Measurements from ENCODE around the gene SLC4A4. TPM values are rescaled to one million over a fixed set of nuclear protein-coding genes. Genes with fewer than 3 reads are reported as not detected.

Gene SLC4A4
- total RNA-seq, 2 experiments from 2014 or later: 3.1 to 3.7 TPM

DNA sequence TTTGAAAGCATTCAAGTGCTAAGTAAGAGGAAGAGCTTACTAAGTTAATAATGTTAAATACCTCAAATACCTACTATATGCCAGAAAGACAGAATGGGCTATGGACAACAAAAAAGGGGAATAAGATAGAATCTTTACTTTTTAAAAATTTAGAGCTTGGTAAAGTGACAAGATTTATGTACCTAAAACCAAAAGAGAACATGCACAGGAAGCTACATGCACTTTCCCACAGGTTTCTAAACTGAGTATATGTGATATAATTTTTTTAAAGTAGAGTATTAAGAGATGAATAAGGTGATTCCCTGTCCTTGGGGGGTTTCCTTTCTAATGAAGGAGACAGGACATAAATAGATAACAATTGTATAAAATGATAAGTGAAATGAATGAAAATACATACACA lies 30.7 kb downstream of the SLC4A4 start:
- Mint-ChIP-seq H3K4me1 (no peaks in the 10 kb centered on the region), H3K9me3 (no peaks in the 10 kb centered on the region), H3K27me3 (peaks cover 5% of the 10 kb centered on the region), H3K36me3 (no peaks in the 10 kb centered on the region), H3K4me3 (no peak overlapping the region), H3K27ac (no peak overlapping the region)
- POLR2A ChIA-PET: no interaction called here
- ATAC-seq (ENCODE audit: low read depth): no peak
- no peak for DNase-seq

DNA sequence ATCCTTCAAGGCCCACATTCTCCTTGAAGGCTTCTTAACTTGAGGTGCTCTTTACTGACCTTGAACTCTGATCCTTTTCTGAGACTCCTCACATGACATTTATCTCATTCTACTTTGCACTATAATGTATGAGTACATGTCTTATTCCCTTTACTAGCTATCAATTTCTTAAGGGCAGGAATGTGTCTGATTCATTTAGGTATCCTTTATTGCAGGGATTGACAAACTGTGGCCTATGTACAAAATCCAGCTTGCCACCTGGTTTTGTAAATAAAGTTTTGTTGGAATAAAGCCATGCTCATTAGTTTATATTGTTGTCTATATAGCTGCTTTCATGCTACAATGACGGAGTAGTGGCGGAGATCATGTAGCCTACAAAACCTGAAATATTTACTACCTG lies 36.7 kb downstream of the SLC4A4 start:
- H3K4me1 Mint-ChIP-seq: no peaks in the 10 kb centered on the region
- no peak for DNase-seq
- no peaks in the 10 kb centered on the region for H3K27me3 Mint-ChIP-seq
- no peaks in the 10 kb centered on the region for H3K9me3 Mint-ChIP-seq
- no peaks in the 10 kb centered on the region for H3K36me3 Mint-ChIP-seq
- no peak for ATAC-seq (ENCODE audit: low read depth)
- H3K27ac Mint-ChIP-seq: no peak overlapping the region
- H3K4me3 Mint-ChIP-seq: no peak overlapping the region
- POLR2A ChIA-PET: no interaction called here

DNA sequence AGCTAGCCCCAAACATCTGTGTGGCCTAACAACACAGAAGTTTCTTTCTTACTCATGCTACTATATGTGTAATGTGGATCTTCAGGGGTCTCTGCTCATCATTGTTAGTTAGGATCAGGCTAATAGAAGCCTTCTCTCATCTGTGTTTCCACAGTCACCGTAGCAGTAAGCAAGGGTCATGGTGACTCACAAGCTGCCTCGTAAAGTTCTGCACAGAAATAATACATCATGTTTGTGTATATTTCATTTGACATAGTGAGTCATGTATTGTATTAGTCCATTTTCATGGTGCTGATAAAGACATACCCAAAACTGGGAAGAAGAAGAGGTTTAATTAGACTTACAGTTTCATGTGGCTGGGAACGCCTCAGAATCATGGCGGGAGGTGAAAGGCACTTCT lies 38.7 kb downstream of the SLC4A4 start:
- no peaks in the 10 kb centered on the region for H3K9me3 Mint-ChIP-seq
- H3K27me3 Mint-ChIP-seq: no peaks in the 10 kb centered on the region
- POLR2A ChIA-PET: no interaction called here
- H3K27ac Mint-ChIP-seq: no peak overlapping the region
- H3K4me1 Mint-ChIP-seq: no peaks in the 10 kb centered on the region
- no peak overlapping the region for H3K4me3 Mint-ChIP-seq
- ATAC-seq (ENCODE audit: low read depth) (no peak), DNase-seq (no peak)
- H3K36me3 Mint-ChIP-seq: no peaks in the 10 kb centered on the region

DNA sequence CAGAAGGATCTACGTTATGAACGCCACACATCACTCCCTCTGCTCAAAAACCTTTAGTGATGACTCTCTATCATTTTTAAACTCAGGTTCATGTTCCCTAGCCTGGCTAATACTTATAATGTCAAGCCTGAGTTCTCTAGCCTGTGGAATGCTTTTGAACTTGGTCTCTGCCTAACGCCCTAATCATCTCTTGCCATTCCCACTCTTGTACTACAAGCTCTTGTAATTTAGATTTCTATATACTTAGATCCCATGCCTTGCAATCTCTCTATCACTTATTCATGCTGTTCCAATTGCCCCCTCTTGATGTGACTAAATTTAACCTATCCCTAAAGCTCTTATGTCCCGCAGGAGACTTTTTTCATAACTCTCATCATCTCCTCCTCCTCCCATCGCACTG lies 40.3 kb downstream of the SLC4A4 start:
- Mint-ChIP-seq H3K27ac (no peak overlapping the region), H3K4me3 (no peak overlapping the region), H3K9me3 (no peaks in the 10 kb centered on the region), H3K36me3 (no peaks in the 10 kb centered on the region), H3K4me1 (no peaks in the 10 kb centered on the region), H3K27me3 (peaks cover 2% of the 10 kb centered on the region)
- POLR2A ChIA-PET: no interaction called here
- no peak for ATAC-seq (ENCODE audit: low read depth)
- DNase-seq: no peak

DNA sequence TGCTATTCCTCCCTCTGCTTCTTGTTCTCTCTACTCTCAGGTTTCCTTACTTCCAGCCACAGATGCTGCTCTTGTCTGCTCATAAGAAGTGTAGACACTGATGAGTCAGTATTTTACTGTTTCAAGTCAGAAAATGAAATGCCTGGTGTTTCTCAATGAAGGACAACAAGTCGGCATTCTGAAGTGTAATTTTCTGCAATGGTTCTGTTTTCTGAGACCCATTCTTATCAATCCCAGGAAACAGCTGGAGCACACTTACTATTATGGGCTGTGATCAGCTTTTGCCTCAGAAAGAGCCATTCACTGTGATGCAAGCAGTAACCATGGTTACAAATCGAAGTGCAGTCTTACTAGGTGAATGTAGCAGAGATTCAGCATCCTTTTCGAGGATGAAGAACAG lies 42.0 kb downstream of the SLC4A4 start:
- Mint-ChIP-seq H3K36me3 (no peaks in the 10 kb centered on the region), H3K4me1 (no peaks in the 10 kb centered on the region), H3K4me3 (no peak overlapping the region), H3K9me3 (no peaks in the 10 kb centered on the region), H3K27me3 (peaks cover 2% of the 10 kb centered on the region), H3K27ac (no peak overlapping the region)
- POLR2A ChIA-PET: no interaction called here
- DNase-seq (no peak), ATAC-seq (ENCODE audit: low read depth) (no peak)

DNA sequence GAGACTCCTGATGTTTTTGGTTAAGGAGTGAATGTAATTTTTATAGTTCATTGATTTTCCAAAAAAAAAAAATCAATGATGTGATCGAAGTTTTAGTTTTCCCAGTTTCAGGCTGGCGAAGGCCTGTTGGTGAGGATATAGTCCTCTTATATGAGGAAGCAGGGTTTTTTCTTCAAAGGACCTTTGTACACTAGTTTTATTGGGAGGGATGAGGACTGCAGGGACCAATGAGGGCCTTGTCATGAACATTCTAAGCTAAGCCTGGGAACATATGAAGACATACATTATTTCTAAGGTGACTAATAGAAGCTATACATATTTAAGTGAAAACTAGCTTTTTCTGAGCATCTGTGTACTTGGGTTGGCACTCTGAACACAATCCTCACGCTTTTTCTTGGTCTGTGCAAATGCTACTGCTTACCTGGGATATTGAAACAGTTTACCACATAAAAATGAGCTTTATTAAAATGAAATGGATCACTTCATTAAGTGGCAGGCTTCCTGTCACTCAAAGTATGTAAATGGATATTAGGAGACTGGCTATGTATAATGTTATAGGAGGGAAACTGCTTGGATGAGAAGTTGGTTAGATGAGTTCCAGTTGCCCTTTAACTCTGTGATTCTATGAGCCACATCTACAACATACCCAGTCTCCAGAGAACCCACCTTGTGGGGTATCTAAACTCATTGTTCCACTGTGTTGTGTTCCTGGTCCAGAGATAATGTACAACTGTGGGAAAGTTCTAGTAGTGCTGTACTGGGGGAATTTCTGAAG lies 43.5 kb downstream of the SLC4A4 start:
- Mint-ChIP-seq H3K4me1 (no peaks in the 10 kb centered on the region), H3K4me3 (no peak overlapping the region), H3K27ac (no peak overlapping the region), H3K27me3 (peaks cover 3% of the 10 kb centered on the region), H3K9me3 (no peaks in the 10 kb centered on the region), H3K36me3 (no peaks in the 10 kb centered on the region)
- ATAC-seq (ENCODE audit: low read depth): no peak
- DNase-seq: no peak
- POLR2A ChIA-PET: no interaction called here

DNA sequence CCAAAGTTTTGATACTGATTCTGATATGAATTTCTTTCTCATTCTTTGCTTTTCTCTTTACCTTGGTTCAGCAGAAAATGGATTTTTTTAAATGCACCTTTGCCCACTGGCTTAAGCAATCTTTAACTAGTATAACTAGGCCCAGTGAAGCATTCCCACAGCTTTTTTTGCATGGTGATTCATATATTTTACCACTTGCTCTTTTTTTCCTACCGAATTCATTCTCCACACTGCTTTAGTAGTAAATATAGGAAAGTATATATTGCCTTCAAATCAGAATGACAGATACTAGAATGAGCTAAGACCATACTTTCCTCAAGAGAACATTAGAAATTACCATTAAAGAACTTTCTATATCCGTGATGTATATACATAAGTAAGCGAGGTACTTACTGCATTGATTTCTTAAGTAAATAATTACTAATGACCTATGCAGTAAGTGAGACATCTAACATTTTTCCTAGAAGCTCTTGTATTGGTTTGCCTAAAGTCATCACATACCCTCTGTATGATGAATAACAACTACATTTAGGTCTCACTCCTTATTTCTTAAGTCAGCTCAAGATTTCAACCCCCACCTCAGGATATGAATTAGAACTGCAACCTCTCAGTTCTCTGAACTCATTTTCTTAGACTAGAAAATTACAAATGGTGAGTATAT lies 44.2 kb downstream of the SLC4A4 start:
- ATAC-seq (ENCODE audit: low read depth) (no peak), DNase-seq (no peak)
- Mint-ChIP-seq H3K27me3 (peaks cover 3% of the 10 kb centered on the region), H3K4me3 (no peak overlapping the region), H3K36me3 (no peaks in the 10 kb centered on the region), H3K9me3 (no peaks in the 10 kb centered on the region), H3K27ac (no peak overlapping the region), H3K4me1 (no peaks in the 10 kb centered on the region)
- POLR2A ChIA-PET: no interaction called here

DNA sequence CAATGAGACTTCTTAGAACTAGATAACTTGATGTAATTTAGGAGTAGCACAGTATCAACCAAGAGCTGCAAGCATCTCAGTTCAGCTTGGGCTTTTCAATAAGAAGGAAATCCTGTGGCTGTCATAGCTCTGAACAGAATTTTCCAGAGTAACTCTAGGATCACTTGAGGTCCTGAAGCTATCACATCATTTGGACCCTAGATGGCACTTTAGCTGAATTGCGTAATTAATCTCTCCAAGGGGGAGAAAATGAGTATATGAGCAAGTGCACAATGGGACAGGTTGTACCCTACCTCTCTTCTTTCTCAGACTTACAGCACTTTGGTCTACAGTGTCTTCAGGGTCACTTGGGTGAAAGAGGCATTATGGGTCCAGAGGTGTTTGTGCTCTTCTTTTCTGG lies 45.2 kb downstream of the SLC4A4 start:
- peaks cover 3% of the 10 kb centered on the region for H3K27me3 Mint-ChIP-seq
- H3K27ac Mint-ChIP-seq: no peak overlapping the region
- H3K4me3 Mint-ChIP-seq: no peak overlapping the region
- H3K9me3 Mint-ChIP-seq: no peaks in the 10 kb centered on the region
- ATAC-seq (ENCODE audit: low read depth) (no peak), DNase-seq (no peak)
- H3K36me3 Mint-ChIP-seq: no peaks in the 10 kb centered on the region
- no peaks in the 10 kb centered on the region for H3K4me1 Mint-ChIP-seq
- POLR2A ChIA-PET: no interaction called here

DNA sequence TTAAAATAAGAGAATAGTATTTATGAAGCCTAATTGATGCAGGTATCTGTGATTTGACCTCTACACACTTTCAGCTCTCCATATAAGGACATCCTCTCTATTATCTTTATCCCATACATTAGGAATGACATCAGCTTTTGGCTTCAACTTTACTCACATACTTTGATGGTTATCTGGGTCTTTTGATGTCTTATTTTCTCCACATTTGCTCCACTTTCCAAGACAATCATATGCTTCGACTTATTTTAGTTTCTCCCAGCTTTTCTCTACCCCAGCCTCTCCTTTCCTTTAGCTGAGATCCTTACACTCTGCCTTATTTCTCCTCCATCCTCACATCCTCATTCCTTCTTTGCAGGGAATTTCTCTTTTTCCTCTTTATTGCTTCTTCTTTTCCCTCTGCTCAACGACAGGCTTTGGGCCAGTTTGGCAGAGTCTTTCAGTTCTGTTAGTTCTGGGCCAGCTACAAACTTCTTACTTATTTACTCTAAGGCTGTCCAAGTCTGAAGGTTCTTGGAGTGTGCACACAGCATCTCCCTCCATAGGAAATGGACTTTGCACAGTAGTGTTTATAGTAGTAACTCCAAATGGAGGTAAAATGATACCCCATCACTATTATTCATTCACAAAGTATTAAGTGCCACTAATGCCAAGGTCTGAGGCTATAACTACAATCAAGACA lies 50.5 kb downstream of the SLC4A4 start:
- Mint-ChIP-seq H3K4me1 (no peaks in the 10 kb centered on the region), H3K9me3 (no peaks in the 10 kb centered on the region), H3K27me3 (peaks cover 3% of the 10 kb centered on the region), H3K4me3 (no peak overlapping the region), H3K36me3 (no peaks in the 10 kb centered on the region), H3K27ac (no peak overlapping the region)
- POLR2A ChIA-PET: no interaction called here
- DNase-seq (no peak), ATAC-seq (ENCODE audit: low read depth) (no peak)

DNA sequence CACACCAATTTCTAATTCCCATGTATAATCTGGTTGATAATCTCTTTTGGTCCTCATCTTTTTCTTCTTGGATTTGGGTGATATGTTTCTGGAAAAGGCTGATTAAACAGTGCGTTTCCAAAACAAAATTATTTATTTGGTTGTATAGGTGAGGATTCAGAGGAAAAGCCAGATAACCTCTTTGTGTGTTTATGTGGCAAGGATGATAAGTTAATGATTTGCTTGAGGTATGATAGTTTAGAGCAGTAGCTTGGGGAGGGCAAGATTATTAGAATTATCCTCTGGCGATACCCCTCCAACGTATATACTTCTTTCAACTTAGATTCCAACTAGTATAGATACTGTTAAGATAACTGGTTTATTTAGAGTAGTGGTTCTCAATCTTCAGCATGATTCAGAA lies 53.3 kb downstream of the SLC4A4 start:
- no peaks in the 10 kb centered on the region for H3K36me3 Mint-ChIP-seq
- no peaks in the 10 kb centered on the region for H3K4me1 Mint-ChIP-seq
- H3K27me3 Mint-ChIP-seq: peaks cover 2% of the 10 kb centered on the region
- POLR2A ChIA-PET: no interaction called here
- ATAC-seq (ENCODE audit: low read depth) (no peak), DNase-seq (no peak)
- H3K4me3 Mint-ChIP-seq: no peak overlapping the region
- no peaks in the 10 kb centered on the region for H3K9me3 Mint-ChIP-seq
- no peak overlapping the region for H3K27ac Mint-ChIP-seq

DNA sequence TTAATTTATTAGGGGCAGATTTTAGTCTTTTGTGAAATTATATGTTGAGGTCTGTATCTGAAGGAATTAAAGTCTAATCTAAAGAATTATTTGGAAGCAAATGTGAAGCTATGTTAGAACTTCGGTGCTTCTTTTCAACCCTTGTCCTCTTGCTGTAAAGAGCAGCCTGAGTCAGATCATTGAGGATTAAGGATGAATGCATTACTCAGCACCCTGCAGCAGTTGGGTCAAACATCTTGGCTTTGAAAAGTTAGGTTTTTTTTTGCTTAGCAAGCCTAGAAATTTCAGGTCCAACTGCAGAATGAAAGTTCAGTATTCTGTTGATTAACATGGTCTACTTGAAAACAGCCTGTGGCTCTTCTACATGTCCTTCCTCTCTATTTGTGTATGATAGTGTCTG lies 57.6 kb downstream of the SLC4A4 start:
- Mint-ChIP-seq H3K9me3 (no peaks in the 10 kb centered on the region), H3K4me3 (no peak overlapping the region), H3K27me3 (peaks cover 5% of the 10 kb centered on the region), H3K4me1 (no peaks in the 10 kb centered on the region), H3K36me3 (no peaks in the 10 kb centered on the region), H3K27ac (no peak overlapping the region)
- POLR2A ChIA-PET: no interaction called here
- ATAC-seq (ENCODE audit: low read depth) (no peak), DNase-seq (no peak)

DNA sequence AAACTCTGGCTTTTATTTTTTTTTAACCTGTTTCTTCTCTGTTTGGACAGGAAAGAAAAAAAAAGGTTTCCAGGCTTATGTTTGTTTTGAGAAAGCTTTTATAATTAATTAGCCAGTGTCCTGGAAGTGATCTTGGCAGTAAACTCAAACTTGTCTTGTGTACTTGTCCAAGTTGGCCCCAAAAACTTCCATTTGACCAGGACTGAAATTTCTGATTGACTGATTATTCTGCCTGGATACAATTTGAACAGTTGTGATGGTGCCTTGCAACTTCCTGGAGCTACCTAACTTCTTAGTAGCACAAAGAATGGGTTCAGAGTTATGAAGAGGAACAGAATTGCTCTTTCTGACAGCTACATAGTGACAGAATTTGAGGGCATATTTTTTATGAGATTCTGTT lies 62.0 kb downstream of the SLC4A4 start:
- no peaks in the 10 kb centered on the region for H3K9me3 Mint-ChIP-seq
- peaks cover 6% of the 10 kb centered on the region for H3K27me3 Mint-ChIP-seq
- H3K27ac Mint-ChIP-seq: no peak overlapping the region
- no peaks in the 10 kb centered on the region for H3K36me3 Mint-ChIP-seq
- no peaks in the 10 kb centered on the region for H3K4me1 Mint-ChIP-seq
- POLR2A ChIA-PET: no interaction called here
- DNase-seq (no peak), ATAC-seq (ENCODE audit: low read depth) (no peak)
- H3K4me3 Mint-ChIP-seq: no peak overlapping the region

DNA sequence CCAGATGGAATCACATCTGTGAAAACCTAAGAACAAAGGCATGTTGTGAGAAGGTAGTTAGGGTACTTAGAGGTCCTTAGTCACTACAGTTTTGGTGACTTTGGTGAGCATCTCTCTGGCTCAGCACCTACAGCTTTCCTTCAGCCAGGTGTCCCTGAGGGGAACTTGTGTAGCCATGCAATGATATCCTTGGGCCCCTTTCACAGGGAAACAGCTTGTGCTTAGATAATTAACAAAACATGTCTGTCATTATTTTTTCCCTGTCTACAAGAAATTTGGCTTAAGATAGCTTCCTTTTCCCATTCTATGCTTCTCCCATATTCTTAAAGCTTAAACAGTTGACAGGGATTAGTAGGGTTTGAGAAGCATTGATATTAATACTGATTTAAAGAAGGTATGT lies 63.8 kb downstream of the SLC4A4 start:
- H3K4me1 Mint-ChIP-seq: peaks cover 2% of the 10 kb centered on the region
- DNase-seq: no peak
- H3K4me3 Mint-ChIP-seq: no peak overlapping the region
- no peaks in the 10 kb centered on the region for H3K36me3 Mint-ChIP-seq
- no peak for ATAC-seq (ENCODE audit: low read depth)
- POLR2A ChIA-PET: no interaction called here
- H3K27me3 Mint-ChIP-seq: peaks cover 6% of the 10 kb centered on the region
- H3K9me3 Mint-ChIP-seq: no peaks in the 10 kb centered on the region
- no peak overlapping the region for H3K27ac Mint-ChIP-seq

DNA sequence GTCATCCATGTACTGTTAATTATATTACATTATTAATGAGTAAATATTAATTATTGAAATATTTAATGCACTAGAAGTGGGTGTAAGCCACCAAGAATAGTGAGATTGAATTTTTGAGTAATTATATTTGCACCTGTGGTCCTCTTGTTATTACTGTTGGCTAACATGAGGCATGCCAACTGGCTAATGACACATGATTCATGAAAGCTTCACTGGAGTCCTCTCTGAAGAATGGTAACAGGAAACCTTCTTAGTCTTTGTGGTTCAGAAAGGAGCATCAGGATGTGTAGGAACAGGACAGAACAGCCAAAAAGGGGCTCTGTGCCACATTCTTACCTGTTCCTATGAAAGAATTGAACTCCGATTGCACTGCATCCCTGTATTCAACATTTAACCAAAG lies 65.2 kb downstream of the SLC4A4 start:
- H3K9me3 Mint-ChIP-seq: peaks cover 2% of the 10 kb centered on the region
- no peak for ATAC-seq (ENCODE audit: low read depth)

More for the DNA sequence above, 65.2 kb downstream of the SLC4A4 start:
- DNase-seq: no peak
- H3K36me3 Mint-ChIP-seq: no peaks in the 10 kb centered on the region
- no peak overlapping the region for H3K27ac Mint-ChIP-seq
- POLR2A ChIA-PET: no interaction called here
- peaks cover 6% of the 10 kb centered on the region for H3K27me3 Mint-ChIP-seq
- peaks cover 2% of the 10 kb centered on the region for H3K4me1 Mint-ChIP-seq
- H3K4me3 Mint-ChIP-seq: no peak overlapping the region

Data from activated naive CD8-positive, alpha-beta T cell treated with anti-CD3 and anti-CD28 coated beads, Interleukin-2, amount 10 ng/mL, durations not matched to agents 7 days and 5 days (primary cell).